ENCODE data around the gene IQSEC1.

IQSEC1 gene

DNA sequence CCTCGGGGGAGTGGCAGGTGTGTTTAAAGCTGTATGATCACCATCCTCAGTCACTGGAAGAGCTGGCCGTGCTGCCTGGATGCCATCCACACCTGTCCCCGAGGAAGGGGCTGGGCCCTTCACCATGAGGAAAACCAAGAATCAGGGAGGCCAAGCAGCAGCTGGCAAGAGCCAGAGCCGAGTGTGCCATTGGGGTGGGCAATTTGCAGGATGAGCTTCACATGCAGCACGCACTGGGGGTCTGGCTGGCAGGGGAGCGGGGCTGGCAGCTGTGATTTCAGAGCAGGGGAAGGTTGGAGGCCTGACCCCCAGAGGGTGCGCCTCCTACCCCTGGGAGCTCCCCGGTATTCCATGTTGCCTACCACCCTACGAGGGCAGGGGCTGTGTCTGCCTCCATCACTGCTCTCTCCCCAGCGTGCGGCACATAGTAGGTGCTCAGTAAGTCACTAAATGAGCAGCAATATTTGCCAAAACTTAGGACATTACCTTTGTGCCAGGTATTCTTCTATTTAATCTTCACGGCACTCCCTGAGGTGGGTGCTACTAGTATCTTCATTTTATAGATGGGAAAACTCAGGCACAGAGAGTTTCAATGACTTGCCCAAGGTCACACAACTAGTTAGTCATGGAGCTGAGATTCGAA lies 30.3 kb upstream of the IQSEC1 start:
- ATAC-seq (ENCODE audit: low read depth) = no peak
- Histone ChIP-seq H3K36me3 (ENCODE audit: low read depth) (no peaks in the 10 kb centered on the region), H3K27me3 (ENCODE audit: insufficient read depth, poor library complexity, severe bottlenecking) (no peaks in the 10 kb centered on the region), H3K27ac (ENCODE audit: poor library complexity, severe bottlenecking) (no peak overlapping the region), H3K9me3 (ENCODE audit: severe bottlenecking) (no peaks in the 10 kb centered on the region), H3K4me1 (ENCODE audit: insufficient read depth, poor library complexity, severe bottlenecking) (peaks cover 11% of the 10 kb centered on the region), H3K4me3 (ENCODE audit: severe bottlenecking) (no peak overlapping the region)
- TF ChIP-seq, protein P1, sequence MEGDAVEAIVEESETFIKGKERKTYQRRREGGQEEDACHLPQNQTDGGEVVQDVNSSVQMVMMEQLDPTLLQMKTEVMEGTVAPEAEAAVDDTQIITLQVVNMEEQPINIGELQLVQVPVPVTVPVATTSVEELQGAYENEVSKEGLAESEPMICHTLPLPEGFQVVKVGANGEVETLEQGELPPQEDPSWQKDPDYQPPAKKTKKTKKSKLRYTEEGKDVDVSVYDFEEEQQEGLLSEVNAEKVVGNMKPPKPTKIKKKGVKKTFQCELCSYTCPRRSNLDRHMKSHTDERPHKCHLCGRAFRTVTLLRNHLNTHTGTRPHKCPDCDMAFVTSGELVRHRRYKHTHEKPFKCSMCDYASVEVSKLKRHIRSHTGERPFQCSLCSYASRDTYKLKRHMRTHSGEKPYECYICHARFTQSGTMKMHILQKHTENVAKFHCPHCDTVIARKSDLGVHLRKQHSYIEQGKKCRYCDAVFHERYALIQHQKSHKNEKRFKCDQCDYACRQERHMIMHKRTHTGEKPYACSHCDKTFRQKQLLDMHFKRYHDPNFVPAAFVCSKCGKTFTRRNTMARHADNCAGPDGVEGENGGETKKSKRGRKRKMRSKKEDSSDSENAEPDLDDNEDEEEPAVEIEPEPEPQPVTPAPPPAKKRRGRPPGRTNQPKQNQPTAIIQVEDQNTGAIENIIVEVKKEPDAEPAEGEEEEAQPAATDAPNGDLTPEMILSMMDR (IDR thresholded peaks at IDR 0.05; ENCODE audit: poor library complexity, severe bottlenecking) = no peak
- DNase-seq (ENCODE audit: low spot score) = no peak

DNA sequence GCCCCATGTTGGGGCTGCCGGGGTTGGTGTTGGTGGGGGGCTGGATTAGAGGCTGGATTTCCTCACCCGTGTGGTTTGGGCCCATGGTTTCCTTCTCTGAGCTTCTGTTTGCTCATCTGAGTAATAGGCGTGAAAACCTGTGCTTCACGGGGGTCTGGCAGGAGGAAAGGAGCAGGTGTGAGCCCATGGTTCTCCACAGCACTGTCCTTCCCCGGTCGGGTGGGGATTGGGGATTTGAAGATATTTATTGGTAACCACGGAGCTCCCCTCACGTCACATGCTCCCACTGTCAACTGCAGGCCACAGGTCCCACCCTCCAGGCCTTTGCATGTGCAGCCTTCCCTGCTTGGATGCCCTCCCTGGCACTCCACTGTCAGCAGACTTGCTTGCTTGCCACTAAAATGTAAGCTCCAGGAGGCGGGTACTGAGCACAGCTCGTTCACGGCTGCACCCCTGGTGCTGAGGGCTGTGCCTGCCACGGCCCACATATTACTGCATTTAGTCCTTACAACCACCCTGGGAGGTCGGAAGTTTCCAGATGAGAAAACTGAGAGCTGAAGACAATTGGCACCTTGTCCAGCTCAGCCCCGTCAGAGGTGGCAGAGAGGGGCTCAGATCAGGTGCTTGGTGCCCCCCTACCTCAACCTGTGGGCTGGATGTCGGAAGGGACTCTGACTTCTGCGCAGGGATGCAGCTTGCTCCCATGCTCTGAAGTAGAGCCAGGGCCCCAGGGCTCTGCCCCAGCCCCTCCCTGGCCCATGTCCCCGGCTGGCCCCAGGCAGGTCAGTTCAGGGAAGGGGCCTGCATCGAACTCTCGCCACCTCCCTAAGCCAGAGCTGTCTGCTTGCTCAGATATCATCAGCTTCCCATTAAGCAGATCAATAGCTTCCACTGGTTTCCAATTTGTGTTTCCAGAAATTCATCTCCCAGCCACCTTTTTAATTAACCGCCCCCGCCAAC lies 29.4 kb upstream of the IQSEC1 start:
- Histone ChIP-seq H3K4me1 (ENCODE audit: insufficient read depth, poor library complexity, severe bottlenecking) (peaks cover 11% of the 10 kb centered on the region), H3K27me3 (ENCODE audit: insufficient read depth, poor library complexity, severe bottlenecking) (no peaks in the 10 kb centered on the region), H3K36me3 (ENCODE audit: low read depth) (no peaks in the 10 kb centered on the region), H3K9me3 (ENCODE audit: severe bottlenecking) (no peaks in the 10 kb centered on the region), H3K4me3 (ENCODE audit: severe bottlenecking) (no peak overlapping the region), H3K27ac (ENCODE audit: poor library complexity, severe bottlenecking) (no peak overlapping the region)
- TF ChIP-seq, protein P1 (IDR thresholded peaks at IDR 0.05; ENCODE audit: poor library complexity, severe bottlenecking) = no peak
- ATAC-seq (ENCODE audit: low read depth) (no peak), DNase-seq (ENCODE audit: low spot score) (no peak)

DNA sequence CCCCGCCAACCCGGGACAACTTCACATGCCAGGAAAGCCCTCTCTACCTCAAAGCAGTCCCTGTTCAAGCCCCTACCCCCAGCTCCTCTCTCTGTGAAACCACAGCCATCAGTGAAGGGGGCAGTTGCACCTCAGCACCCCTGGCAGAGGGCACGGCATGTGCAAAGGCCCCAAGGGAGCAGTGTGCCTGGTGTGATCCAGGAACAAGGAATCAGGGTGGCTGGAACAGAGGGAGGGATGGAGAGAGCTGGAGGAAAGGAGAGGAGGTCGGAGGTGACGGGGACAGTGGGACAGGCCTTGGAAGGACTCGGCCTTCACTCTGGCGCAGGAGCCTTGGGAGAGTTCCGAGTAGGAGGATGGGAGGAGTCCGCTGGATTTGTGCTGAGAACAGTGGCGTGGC lies 26.5 kb upstream of the IQSEC1 start:
- no peak overlapping the region for H3K27ac ChIP-seq (ENCODE audit: poor library complexity, severe bottlenecking)
- ATAC-seq (ENCODE audit: low read depth) (no peak), DNase-seq (ENCODE audit: low spot score) (no peak)
- H3K4me3 ChIP-seq (ENCODE audit: severe bottlenecking) = no peak overlapping the region
- H3K36me3 ChIP-seq (ENCODE audit: low read depth) = no peaks in the 10 kb centered on the region
- no peaks in the 10 kb centered on the region for H3K9me3 ChIP-seq (ENCODE audit: severe bottlenecking)
- no peaks in the 10 kb centered on the region for H3K27me3 ChIP-seq (ENCODE audit: insufficient read depth, poor library complexity, severe bottlenecking)
- H3K4me1 ChIP-seq (ENCODE audit: insufficient read depth, poor library complexity, severe bottlenecking) = no peaks in the 10 kb centered on the region
- TF ChIP-seq, protein P1 (IDR thresholded peaks at IDR 0.05; ENCODE audit: poor library complexity, severe bottlenecking) = no peak

DNA sequence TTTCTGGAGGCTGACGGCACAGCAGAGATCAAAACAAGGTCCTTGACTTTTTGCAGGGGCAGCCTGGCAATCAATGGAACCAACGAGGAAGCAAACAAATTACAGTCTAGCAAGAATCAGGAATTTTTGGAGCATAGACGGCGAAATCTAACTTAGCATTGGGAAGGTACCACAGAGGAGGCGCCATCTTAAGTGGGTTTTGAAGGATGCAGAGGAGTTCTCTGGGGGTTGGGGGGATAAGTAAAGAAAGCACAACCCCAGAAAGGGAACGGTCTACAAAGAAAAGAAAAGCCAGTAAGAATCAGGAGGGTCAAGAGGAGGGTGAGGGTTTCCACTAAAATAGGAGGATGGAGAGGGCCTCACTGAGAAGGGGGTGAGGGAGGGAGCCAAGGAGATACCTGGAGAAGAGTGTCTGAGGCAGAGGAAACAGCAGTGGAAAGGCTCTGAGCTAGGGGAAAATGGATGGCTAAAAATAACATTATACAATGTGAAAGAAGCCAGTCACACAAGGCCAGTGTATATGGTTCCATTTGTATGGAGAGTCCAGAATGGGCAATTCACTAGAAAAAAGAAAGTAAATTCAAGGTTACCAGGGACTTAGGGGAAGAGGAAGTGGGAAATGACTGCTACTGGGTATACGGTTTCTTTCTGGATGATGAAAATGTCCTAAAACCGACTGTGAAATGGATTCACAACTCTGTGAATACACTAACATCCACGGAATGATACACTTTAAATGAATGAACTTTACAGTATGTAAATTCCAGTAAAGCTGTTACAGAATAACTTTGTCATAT lies 25.2 kb upstream of the IQSEC1 start:
- Histone ChIP-seq H3K9me3 (ENCODE audit: severe bottlenecking) (no peaks in the 10 kb centered on the region), H3K4me3 (ENCODE audit: severe bottlenecking) (no peak overlapping the region), H3K27ac (ENCODE audit: poor library complexity, severe bottlenecking) (no peak overlapping the region), H3K4me1 (ENCODE audit: insufficient read depth, poor library complexity, severe bottlenecking) (no peaks in the 10 kb centered on the region), H3K27me3 (ENCODE audit: insufficient read depth, poor library complexity, severe bottlenecking) (no peaks in the 10 kb centered on the region), H3K36me3 (ENCODE audit: low read depth) (no peaks in the 10 kb centered on the region)
- TF ChIP-seq, protein P1 (IDR thresholded peaks at IDR 0.05; ENCODE audit: poor library complexity, severe bottlenecking) = no peak
- DNase-seq (ENCODE audit: low spot score) (no peak), ATAC-seq (ENCODE audit: low read depth) (no peak)

All from RWPE2 (cell line).